SKM-1 (cell line): Measurements from ENCODE around the gene PURA.

Experiments used
- DNase-seq: peaks from one replicate; lab custom pipeline; 2025; ENCODE audit not compliant: unreplicated experiment; lab: John Stamatoyannopoulos, UW

The PURA gene

DNA sequence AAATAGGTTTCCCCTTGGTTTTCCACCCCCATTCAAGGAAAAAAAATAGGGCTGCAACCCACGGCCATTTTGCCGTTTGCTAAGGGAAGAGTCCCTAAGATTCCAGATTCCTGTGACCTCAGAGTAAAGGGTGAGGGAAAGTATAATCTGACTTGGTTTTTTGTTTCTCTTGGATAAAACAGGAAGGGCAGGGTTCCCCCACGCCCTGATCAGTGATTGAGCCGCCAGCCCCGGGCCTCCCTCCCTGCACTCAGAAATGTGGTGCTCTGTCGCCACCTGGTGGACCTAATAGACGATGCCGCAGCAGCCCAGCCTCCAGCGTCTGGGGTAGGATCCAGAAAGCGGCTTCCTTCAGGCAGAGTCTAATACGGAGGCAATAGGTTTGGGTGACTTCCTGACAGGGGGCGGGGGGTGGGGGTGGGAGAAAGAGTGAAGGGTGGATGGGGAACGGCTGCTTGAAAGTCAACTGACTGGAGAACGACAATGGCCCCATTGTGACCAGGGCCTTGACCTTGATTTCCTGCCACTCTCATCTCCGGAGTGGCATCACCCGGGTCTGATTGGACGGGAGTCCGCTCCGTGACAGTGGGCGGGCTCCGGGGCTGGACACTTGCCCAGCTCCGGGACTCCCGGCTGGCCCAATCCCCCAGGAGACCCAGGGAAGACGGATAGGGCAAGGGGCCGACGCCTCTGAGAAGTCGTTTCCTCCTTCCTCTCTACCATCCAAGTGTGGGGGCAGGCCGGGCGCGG, 43.3 kb downstream of the PURA start:
- peak; percentile 73 for DNase-seq

DNA sequence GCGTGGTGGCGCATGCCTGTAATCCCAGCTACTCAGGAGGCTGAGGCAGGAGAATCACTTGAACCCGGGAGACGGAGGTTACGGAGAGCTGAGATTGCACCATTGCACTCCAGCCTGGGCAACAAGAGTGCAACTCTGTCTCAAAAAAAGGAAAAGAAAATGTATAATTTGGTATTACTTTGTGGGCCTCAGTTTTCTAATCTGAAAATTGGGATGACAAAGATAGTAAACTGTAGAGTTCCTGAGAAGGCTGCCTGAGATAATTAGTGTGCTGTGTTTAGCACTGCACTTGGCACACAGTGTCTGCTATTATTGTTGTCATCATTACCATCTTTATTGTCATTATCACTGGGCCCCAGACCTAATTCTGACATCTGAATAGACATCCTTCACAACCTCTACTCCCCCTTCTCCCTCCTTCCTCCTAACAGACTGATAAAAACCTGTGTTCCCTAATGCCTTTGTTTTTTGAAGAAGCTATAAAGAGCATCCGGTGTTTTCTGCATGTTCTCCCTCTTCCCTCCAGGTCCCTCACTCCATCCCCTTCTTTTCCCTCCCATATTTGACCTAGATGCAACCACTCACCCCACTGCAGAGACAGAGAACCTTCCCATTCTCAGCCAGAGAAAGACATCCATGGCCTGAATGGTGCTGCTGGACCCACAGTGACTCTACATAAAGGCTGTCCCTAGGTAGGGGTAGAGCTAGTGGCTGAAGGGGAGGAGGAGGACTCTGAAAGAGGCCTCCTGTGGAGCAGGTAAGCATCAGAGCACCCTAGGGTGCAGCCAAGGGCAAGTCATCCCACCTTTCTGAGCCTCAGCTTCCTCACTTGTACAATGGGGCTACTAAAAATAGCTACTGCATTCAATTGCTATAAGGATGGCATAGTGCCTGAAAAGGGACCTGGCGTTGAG, 45.4 kb downstream of the PURA start:
- no peak for DNase-seq

DNA sequence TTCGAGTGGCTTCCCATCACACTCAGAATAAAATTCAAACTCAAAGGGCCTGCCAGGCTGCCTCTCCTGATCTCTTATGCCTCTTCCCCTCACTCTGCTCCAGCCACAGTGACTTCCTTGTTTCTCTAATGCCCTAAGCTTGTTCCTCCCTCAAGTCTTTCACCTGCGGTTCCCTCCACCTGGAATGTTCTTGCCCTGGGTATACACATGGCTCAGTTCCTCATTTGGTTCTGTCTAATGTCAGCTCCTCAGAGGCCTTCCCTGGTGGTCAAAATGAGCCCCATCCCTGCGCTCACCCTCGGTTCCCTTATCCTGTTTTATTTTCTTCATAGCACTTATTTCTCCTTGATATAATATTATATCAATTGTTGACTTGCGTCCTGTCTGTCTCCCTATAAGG, 48.4 kb downstream of the PURA start:
- DNase-seq = no peak

DNA sequence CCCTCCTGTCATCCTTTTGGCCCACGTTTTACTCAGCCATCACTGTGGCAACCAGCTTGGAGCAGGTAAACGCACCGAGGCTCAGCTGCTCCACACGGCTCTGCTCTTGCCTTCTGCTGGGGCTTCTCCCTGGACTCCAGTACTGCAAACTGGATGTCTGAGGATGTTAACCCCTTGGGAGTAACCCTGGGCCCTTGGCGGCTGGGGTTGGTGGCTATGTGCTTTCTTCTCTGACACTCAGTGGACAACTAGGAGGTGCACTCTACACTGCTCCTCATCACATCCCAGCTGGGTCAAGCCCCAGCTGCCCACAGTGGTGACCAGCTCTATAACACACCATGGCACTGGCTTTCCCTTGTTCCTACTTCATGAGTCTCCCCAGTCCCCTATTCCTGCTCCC, 48.9 kb downstream of the PURA start:
- no peak for DNase-seq

DNA sequence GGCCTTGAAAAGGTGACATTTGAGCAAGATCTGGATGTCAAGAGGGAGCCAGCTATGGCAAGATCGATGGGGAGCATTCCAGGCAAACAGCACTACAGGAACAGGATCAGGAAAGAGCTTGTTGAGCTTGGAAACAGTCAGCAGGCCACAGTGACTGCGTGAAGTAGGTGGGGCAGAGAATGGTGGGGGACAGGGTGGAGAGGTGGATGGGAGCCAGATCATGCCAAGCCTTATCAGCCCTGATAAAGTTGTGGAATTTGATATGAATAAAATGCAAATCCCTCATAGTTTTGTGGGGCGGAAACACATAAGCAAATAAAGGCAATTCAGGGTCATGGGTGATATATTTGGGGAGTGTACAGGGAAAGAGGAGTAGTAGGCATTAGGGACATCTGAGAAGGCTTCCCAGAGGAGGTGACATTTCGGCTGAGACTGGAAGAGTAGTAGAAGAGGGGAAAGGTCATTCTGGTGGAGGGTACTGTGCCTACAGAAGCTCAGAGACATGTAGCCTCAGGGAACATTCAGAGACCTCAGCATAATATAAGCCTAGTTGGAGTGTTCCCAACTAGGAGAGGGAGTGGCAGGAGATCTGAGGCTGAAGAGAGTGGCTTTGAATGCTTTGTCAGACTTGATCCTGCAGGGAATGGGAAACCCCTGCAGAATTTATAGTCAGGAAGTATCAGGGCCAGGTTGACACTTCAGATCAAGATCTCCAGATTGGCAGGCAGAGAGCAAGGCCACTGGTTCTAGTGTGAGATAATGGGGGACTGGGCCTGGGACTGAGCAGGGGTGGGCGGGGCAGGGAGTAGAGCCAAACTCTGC, 51.4 kb downstream of the PURA start:
- DNase-seq = no peak

DNA sequence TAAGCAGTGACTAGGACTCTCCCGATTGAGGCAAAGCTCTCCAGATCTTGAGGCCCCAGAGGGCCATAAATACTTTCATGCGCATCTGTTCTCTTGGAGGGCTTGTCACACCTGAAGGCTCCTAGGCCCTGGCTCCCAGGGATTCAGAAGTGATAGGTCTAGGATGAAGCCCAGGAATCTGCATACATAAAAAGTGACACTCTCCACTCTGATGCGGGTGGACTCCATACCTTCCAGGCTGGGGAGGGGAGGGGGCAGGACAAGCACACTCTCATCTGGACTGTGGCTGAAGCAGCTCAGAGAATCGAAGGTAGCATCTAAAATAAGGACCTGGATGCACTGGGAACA, 52.0 kb downstream of the PURA start:
- DNase-seq = no peak

DNA sequence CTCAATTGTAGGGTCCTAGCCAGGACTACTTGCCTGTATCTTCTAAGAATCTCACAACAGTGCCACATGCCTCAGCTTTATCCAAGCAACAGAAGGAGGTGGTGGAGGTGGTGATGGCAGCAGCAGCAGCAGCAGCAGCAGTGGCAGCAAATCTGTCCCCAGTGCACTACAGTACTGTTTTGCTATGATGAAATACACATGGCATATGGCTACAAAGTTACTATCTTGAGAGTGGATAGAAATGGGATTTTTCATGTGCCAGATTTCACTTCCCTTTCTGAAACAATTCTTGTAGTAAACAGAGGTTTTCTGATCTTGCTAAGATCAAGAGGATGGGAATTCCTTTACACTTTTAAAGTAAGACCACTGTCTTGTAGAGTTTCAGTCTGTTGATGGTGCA, 53.0 kb downstream of the PURA start:
- DNase-seq = no peak

DNA sequence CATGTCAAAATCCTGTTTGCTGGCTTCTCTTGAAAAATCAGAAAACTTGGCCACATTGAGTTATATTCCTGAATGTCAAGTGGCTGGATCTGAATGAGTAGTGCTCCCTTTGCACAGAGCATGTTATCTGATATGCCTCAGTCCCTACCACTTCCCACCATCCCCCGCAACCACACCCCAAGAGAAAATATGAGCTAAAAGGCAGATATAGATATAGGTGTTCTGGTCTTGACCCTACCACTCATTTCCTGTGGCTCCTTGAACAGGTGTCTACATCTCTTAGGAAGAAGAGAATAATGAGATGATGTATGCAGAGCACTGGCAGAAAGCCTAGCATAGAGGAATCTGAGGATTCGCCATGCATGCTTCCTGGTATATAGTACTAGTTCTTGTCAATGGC, 54.5 kb downstream of the PURA start:
- no peak for DNase-seq

DNA sequence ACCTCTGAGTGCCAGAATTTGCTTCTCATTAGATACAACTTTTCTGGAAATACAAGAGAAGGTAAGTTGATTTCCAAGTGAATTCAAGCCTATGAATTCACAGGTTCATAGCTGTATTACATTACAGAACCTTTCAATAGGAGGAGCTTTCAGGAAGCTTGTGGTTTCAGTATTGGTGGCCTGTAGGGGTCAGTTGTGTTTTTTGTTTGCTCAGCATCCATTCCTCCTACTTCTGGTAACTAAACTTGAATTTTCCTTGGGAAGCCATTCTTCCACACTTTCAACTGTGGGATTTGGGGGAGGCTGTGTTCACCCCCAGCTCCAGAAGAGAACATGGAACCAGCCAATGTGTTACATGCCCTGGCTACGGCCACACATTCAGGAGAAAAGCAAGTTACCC, 55.5 kb downstream of the PURA start:
- no peak for DNase-seq

DNA sequence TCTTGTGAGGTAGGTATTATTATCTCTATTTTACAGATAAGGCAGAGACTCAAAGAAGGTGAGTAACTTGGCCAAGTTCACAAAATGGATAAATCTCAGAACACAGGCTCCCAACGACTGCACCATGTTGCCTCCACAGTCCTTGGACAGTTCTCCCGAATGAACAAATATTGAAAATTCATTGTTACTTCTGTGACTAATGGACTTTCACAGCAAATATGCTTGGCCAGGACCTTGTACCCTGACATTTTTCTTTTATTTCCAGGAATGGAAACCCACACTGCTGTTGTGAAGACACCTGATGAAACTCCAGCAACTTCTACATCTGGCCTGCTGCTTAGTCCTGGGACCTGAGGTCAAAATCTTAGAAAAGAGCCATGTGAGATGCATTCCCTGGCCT, 58.6 kb downstream of the PURA start:
- DNase-seq = no peak

DNA sequence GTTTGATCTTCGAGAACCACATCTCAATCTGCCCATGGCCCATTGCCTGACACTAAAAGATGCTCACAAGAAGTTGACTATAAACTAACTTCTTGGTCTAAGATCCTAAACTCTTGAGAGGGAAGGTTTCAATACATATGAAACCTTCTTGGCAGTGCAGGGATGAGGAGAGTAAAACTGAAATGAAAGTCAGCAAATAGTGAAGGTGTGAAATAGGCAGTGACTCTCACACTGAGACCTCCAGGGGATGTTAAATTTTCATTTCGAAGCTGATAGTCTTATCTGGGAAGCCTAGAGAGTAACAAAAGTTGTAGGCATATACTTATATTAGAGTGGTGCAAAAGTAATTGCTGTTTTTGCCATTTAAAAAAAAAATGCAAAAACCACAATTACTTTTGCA, 60.1 kb downstream of the PURA start:
- no peak for DNase-seq

DNA sequence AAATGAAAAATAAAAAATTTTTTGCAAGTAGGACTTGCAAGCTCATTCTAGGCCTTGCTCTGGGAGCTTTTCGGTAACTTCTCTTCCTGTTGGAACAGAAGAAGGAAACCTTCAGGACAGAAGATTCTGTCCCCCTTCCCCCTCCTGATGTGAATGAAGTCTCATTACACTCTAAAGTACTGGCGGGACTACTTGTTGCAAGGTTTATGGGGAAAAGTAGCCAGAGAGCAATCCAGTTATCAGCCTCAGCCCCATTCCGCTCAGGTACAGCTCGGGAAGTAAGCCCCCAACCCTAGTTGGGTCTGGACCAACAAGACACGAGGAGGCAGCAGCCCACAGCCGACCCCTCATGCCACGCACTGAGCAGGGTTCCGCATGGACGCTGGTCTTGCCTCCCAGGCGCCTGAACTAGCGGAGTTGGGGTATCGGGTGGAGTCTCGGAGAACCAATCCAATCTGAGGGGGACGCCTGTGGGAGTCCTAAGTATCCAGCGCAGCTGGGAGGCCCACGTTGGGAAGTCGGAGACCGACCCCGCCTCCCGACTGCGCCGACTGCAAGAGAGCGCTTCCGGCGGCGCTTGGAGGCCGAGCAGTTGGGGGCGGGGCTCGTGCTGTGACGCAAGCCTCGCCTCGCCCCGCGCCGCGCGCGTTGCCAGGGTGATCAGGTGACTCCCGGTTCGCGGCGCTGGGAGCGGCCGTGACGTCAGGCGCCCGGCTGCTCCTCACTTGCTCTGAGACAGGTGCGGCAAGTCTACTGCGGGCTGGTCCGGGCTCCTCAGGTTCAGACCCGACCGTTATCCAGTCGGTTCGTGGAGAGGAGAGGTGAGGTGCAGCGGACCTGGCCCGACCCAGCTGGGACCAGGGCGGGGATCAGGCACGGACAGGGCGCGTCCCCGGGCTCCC, 60.8 kb downstream of the PURA start, which contains the start of gene CYSTM1:
CYSTM1 (plus strand) TSS at position 724 of the 902 bp plus-strand sequence. CDS start 19,278 bp downstream, outside the sequence.
- DNase-seq = peak; percentile 55
